OCI-LY7 (cell line): Measurements from ENCODE around the gene SIRT5.

Experiments used
- CTCF ChIP-seq: fragments of 200-600 bp; sonication (generic); conservative IDR thresholded peaks from 2 replicates; pipeline ENCODE4 v1.5.1; 2014; ENCODE audit warnings: mild to moderate bottlenecking, antibody characterized with exemption, low read length, moderate library complexity, mixed read lengths
- EZH2phosphoT487 ChIP-seq: fragments of 200-600 bp; sonication (generic); IDR thresholded peaks from 2 replicates; pipeline ENCODE4 v1.6.1; 2018; ENCODE audit warnings: low read depth, borderline replicate concordance, mild to moderate bottlenecking, mixed run types, antibody characterized with exemption, low read length, moderate library complexity, mixed read lengths

- no peak for TF ChIP-seq CTCF
- TF ChIP-seq EZH2phosphoT487 = no peak
Observed at GRCh38 chr6:13649393-13649792, 75.0 kb downstream of the SIRT5 start.
